ENCODE measurements around the gene TBC1D22A.

TBC1D22A gene

GRCh38 chr22:46958191-46958590 lies 195.7 kb downstream of the TBC1D22A start:
- DNase-seq (ENCODE audit: low read depth in 3 of 3), result no peak

DNA sequence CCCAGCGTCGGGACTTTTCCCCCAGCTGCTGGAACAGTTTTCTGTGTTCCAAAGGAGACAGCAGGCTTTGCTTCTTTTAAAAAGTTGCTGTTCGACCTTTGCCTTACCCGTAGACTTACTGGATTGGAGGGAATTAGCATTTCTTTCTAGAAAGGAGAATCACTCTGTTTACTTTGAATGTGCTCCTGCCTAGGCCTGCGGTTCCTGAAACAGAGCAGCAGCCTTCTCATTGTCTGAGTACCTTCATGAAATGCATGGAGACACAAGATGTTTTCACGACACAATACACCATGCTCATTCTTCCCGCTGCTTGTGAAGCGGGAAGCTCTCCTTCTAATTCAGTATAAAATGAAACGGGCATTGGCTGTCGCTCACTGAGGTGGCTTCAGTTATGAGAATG lies 196.2 kb downstream of the TBC1D22A start:
- DNase-seq (ENCODE audit: low read depth in 3 of 3), result no peak

- no peak for DNase-seq (ENCODE audit: low read depth in 3 of 3)
These were observed 196.9 kb downstream of the TBC1D22A start for GRCh38 chr22:46959369-46959768.

GRCh38 chr22:46961591-46962295 lies 199.3 kb downstream of the TBC1D22A start:
- no peak for DNase-seq (ENCODE audit: low read depth in 3 of 3)

- no peak for DNase-seq (ENCODE audit: low read depth in 3 of 3)
These were observed 200.0 kb downstream of the TBC1D22A start for GRCh38 chr22:46962406-46962805.

- no peak for DNase-seq (ENCODE audit: low read depth in 3 of 3)
These were observed 201.5 kb downstream of the TBC1D22A start for GRCh38 chr22:46963672-46964545.

- no peak for DNase-seq (ENCODE audit: low read depth in 3 of 3)
These were observed 202.5 kb downstream of the TBC1D22A start for GRCh38 chr22:46964773-46965550.

- no peak for DNase-seq (ENCODE audit: low read depth in 3 of 3)
These were observed 203.4 kb downstream of the TBC1D22A start for GRCh38 chr22:46965555-46966494.

- DNase-seq (ENCODE audit: low read depth in 3 of 3), result no peak
These were observed 204.0 kb downstream of the TBC1D22A start for GRCh38 chr22:46966495-46966845.

GRCh38 chr22:46966846-46967245 lies 204.4 kb downstream of the TBC1D22A start:
- no peak for DNase-seq (ENCODE audit: low read depth in 3 of 3)

DNA sequence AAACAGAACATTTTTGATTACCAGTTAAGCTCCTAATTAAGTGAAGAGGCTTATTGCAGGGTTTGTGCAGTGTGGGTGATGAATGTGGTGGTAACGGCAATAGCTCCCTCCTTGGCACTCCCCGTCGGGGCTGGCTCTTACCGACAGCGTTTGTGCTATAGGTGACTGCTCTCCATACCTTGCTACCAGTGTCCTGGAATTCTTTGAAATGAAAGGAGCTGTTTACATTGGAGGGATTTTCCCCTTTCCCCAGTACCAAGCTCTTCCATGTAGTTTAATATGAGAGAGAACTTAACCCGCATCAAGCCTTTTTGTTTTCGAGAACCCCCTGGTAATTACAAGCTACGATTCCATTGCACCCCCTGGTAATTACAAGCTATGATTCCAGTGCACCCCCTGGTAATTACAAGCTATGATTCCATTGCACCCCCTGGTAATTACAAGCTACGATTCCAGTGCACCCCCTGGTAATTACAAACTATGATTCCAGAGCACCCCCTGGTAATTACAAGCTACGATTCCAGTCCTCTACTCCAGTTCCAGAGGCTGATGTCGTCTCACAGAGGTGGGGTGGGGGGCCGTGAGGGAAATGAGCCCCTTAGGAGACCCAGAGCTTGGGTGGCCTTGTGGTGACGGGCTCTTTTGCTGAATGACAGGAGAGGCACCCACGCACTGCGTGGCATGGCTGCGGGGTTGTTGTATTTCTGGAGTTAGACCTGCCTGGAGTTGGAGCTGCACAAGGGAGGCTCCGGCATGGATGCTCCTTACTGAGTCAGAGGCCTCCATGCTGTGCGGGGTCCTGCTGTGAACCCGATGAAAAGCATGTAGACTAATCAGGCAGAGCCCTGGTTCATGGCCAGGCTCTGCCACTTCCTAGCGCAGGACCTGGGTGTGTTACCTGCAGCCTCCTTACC lies 205.3 kb downstream of the TBC1D22A start:
- no peak for DNase-seq (ENCODE audit: low read depth in 3 of 3)

GRCh38 chr22:46968359-46968740 lies 205.9 kb downstream of the TBC1D22A start:
- no peak for DNase-seq (ENCODE audit: low read depth in 3 of 3)

DNA sequence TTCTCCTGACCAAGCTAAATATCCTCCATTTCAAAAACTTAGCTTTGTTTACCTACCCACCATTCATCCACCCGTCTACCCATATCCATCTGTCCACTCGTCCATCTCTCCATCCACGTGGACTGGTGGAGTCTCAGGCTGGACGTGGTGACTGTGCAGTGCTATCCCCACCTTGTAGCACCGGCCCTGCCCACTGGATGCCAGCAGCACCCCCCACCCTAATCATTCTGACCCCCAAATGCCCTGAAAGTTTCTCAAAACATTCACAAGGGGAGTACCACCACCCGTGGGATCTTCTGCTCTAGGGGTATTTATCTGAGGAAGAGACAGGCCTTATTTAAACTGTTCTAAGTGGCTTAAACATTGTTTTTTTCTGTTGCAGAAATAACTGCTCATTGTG lies 206.4 kb downstream of the TBC1D22A start:
- no peak for DNase-seq (ENCODE audit: low read depth in 3 of 3)

DNA sequence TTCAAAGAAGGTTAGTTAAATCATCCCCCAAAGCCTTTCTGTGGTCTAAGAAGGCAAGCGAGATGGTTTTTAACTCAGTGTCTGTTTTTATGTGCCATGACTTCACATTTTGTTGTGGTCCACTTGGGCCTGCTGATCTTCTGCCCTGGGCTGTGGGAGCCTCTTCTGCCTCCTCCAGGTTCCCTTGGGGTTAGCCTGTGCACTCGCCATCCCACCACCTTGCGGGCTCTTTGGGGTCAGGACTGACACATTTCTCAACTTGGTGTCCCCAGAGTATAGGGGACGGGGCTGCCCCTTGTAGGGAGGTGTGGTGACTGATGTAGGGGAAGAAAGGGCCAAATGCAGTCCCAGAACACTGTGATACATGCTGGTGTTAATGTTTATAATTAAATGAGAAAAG lies 207.0 kb downstream of the TBC1D22A start:
- peak; percentile 18 to 46 (median 33) for DNase-seq (ENCODE audit: low read depth in 3 of 3)

GRCh38 chr22:46969961-46970360 lies 207.5 kb downstream of the TBC1D22A start:
- no peak for DNase-seq (ENCODE audit: low read depth in 3 of 3)

DNA sequence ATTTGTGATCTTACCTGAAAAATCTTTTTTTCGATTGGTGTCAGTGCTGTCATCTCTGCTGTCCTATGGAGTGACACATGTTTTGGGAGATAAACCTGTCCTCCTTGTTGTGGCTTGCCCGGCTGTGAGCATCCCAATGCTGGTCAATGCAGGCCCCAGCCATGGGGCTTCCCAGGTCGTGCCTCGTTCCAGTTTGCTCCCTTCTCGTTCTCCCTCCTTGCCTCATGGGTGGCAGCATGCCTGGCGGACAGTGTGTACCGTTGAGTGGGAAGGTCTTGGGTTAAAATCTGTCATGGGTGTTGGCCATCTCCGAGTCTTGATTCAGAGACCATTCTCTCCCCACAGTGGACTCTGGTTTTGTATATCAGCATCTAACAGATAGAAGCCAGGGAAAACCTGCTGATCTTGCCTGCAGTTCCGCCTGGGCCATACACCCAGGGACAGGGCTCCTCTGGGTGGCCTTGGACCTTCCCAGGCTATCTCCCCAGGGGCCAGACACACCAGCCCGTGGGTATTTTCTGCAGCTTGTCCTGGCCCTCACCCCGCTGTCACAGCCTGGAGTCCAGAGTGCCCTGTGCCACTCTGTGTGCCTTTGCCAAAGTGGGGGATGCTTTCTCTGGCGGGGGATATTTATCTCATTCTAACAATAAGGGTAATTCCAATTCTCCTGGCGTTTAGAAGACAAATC lies 208.1 kb downstream of the TBC1D22A start:
- no peak for DNase-seq (ENCODE audit: low read depth in 3 of 3)

GRCh38 chr22:46971099-46971763 lies 208.8 kb downstream of the TBC1D22A start:
- no peak for DNase-seq (ENCODE audit: low read depth in 3 of 3)

GRCh38 chr22:46971764-46972125 lies 209.3 kb downstream of the TBC1D22A start:
- DNase-seq (ENCODE audit: low read depth in 3 of 3), result no peak

GRCh38 chr22:46972256-46972655 lies 209.8 kb downstream of the TBC1D22A start:
- no peak for DNase-seq (ENCODE audit: low read depth in 3 of 3)

All from stimulated activated CD4-positive, alpha-beta T cell treated with anti-CD3 and anti-CD28 coated beads, TNF-alpha, amount 100 ng/mL, for 48 hours (primary cell).